IMR-90 (cell line): Measurements from ENCODE around the gene RAC2.
"Not testable (repeated sequence)": the region's sequence is repeated elsewhere in the genome, so short reads cannot be mapped to it uniquely, and the experiment has no call there.

Experiments used
- CTCF ChIP-seq: conservative IDR thresholded peaks from 2 replicates; pipeline ENCODE4 v1.5.1; 2012; ENCODE audit warnings: mild to moderate bottlenecking, low read depth, low read length, improper control_type of control experiment
- POLR2A ChIP-seq: IDR thresholded peaks from 2 replicates; pipeline ENCODE4 v1.6.1; 2012; ENCODE audit warnings: mild to moderate bottlenecking, low read depth, low read length
- RCOR1 ChIP-seq: IDR thresholded peaks from 2 replicates; pipeline ENCODE4 v1.6.1; 2012; ENCODE audit warnings: mild to moderate bottlenecking, low read length, improper control_type of control experiment; ENCODE audit not compliant: insufficient replicate concordance

- TF ChIP-seq CTCF, RCOR1, POLR2A: not testable (repeated sequence)
Measured at GRCh38 chr22:37201443-37201820, 42.6 kb downstream of the RAC2 start.
